NB4 (cell line): ENCODE measurements around the gene CDH13.

ENCODE experiments used
- DNase-seq: peaks from one replicate; pipeline ENCODE4 v3.0.0; 2010; ENCODE audit warnings: low read depth
- H3K4me3 ChIP-seq: one replicate; pipeline ENCODE4 v1.5.1; 2011; ENCODE audit warnings: mild to moderate bottlenecking, low read depth, low read length, moderate library complexity
- MYC ChIP-seq: IDR thresholded peaks from 2 replicates; pipeline ENCODE4 v1.6.1; 2011; ENCODE audit warnings: low read depth, low read length
- POLR2A ChIP-seq: IDR thresholded peaks from 2 replicates; pipeline ENCODE4 v1.6.1; 2011; ENCODE audit warnings: mild to moderate bottlenecking; ENCODE audit not compliant: insufficient read length; ENCODE audit errors: extremely low read depth
- TF ChIP-seq, protein P1 (sequence below): IDR thresholded peaks from 2 replicates; pipeline ENCODE4 v1.6.1; 2011; ENCODE audit warnings: low read depth, low read length
- TF ChIP-seq, protein P2 (sequence below): IDR thresholded peaks from one replicate; pipeline ENCODE4 v1.5.1; 2012; ENCODE audit warnings: low read depth, low read length

CDH13 gene

DNA sequence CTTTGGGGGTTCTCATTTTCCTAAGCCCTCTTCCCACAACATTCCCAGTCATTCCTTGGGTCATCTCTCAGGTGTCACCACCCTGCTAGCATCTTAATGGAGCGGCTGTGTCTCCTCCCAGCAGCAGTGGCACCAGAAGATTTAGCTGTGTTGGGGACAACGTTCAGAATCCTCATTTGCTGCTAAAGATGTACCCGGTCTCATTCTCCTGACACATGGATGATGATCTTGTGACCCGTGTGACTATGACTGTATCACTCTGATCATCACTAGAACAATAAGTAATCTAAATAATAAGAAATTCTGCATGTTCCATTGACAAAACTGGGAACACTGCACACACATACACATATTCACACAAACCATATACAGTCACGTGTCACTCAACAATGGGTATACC, 781.2 kb downstream of the CDH13 start:
- DNase-seq, result no peak
- TF ChIP-seq, protein P1, sequence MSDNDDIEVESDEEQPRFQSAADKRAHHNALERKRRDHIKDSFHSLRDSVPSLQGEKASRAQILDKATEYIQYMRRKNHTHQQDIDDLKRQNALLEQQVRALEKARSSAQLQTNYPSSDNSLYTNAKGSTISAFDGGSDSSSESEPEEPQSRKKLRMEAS, result no peak
- no peak for TF ChIP-seq POLR2A
- no peak overlapping the region for H3K4me3 ChIP-seq

DNA sequence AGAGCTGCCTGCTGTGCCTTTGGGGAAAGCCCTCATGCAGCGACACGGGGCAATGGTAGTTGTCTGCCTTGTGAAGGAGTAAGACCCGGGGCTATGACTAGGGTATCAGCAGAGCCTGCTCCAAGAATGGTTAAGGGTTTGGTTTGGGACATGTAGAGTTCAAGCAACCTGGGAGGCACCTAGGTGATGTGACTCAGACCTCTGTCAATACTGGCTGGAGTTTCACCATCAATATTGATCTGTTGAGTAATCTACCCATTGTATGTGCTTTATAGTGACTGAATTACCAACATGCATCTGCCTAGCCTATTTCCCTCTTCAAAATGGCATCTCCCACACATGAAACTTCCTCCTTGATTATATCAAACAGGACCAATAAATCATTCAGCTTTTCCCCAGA, 782.6 kb downstream of the CDH13 start:
- no peak for DNase-seq
- H3K4me3 ChIP-seq, result no peak overlapping the region
- TF ChIP-seq MYC (no peak), POLR2A (no peak)
- TF ChIP-seq, protein P1, result no peak
- TF ChIP-seq, protein P2, sequence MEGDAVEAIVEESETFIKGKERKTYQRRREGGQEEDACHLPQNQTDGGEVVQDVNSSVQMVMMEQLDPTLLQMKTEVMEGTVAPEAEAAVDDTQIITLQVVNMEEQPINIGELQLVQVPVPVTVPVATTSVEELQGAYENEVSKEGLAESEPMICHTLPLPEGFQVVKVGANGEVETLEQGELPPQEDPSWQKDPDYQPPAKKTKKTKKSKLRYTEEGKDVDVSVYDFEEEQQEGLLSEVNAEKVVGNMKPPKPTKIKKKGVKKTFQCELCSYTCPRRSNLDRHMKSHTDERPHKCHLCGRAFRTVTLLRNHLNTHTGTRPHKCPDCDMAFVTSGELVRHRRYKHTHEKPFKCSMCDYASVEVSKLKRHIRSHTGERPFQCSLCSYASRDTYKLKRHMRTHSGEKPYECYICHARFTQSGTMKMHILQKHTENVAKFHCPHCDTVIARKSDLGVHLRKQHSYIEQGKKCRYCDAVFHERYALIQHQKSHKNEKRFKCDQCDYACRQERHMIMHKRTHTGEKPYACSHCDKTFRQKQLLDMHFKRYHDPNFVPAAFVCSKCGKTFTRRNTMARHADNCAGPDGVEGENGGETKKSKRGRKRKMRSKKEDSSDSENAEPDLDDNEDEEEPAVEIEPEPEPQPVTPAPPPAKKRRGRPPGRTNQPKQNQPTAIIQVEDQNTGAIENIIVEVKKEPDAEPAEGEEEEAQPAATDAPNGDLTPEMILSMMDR, result no peak

DNA sequence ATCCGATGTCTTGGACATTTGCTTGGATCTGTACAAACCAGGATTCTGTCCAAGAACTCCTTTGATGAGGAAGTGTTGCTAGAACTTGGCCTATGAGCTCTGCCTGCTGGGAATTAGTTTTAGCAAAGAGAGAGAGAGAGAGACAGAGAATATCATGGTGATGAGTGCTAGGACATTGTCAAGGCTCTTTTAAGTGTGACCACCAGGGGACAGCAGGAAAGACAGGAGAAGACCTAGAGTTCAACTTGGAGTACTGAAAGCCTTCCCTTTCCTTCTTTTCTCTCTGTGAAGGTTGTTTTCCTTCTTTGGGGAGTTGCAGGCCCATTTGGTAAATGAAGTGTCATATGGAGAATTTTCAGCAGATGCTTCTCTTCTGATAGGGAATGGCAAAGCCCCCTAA, 791.8 kb downstream of the CDH13 start:
- no peak for DNase-seq
- no peak overlapping the region for H3K4me3 ChIP-seq
- TF ChIP-seq, protein P1, result no peak
- no peak for TF ChIP-seq POLR2A
- TF ChIP-seq, protein P2, result peak; percentile 20

DNA sequence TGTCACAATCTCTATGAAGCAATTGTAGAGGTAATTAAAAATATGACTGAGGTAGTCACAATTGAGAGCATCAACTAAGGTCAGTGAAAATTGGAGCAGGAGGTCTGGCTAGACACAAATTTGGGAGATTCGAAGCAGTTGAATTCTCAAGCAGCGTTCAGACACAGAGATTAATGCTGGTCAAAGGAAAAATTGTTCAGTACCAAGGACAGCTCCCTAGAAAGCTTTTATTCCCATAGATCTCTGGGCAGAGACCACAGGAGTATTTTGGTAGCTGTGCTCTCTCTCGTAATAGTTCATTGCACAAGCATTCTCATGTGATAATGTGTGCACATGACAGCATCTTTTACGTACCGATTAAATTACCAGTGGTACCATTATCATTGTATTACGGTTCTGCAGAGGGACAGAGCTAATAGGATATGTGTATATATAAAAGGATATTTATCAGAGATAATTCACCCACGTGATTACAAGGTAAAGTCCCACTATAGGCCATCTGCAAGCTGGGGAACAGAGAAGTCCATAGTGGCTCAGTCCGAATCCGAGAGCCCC, 793.5 kb downstream of the CDH13 start:
- peak; percentile 46 for DNase-seq
- no peak overlapping the region for H3K4me3 ChIP-seq
- TF ChIP-seq, protein P1, result no peak
- TF ChIP-seq, protein P2, result no peak
- TF ChIP-seq MYC (no peak), POLR2A (no peak)

DNA sequence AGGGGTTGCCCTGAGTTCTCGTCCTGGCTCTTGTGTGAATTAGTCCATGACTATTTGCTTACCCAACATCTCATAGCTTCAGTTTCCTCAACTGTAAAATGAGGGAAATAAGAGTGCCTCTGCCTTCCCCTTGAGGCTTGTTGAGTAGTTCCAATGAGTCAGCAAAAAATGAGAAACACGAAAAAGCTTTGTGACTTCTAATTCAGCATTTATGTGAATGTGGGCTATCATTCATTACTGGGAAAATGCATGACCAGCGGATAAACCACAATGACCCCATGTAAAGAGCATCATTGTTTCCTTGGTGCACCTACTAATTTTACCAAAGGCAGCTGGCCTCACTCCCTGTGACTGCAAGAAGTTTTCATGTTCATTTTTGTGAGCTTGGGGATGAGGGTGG, 806.4 kb downstream of the CDH13 start:
- DNase-seq, result peak; percentile 39
- no peak overlapping the region for H3K4me3 ChIP-seq
- TF ChIP-seq, protein P2, result no peak
- TF ChIP-seq POLR2A, result no peak
- TF ChIP-seq, protein P1, result no peak

DNA sequence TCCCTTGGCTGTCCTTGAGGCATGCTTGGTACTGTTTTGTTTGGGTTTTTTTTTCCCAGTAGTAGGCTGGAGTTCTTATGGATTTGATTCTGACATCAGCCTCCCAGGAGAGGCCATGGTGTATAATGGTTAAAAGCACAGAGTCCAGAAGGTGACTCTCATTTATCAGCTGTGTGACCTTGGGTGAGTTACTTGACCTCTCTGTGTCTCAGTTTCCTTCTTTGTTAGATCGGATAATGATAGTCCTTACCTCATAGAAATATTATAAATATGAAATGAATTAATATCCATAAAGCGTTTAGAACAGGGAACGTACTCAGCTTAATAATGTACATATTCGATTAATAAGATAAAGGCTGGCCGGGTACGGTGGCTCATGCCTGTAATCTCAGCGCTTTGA, 810.3 kb downstream of the CDH13 start:
- no peak for DNase-seq
- no peak for TF ChIP-seq MYC
- TF ChIP-seq, protein P1, result no peak
- TF ChIP-seq POLR2A, result no peak
- TF ChIP-seq, protein P2, result no peak
- no peak overlapping the region for H3K4me3 ChIP-seq
